DND-41 (cell line): ENCODE data around the gene HM13.
"Not testable (repeated sequence)": the region's sequence is repeated elsewhere in the genome, so short reads cannot be mapped to it uniquely, and the experiment has no call there.

Source experiments
- EZH2 ChIP-seq: IDR thresholded peaks from 3 replicates; pipeline ENCODE4 v1.6.1; 2012; ENCODE audit warnings: borderline replicate concordance, low read depth, mild to moderate bottlenecking, moderate library complexity, low read length, inconsistent platforms; ENCODE audit not compliant: severe bottlenecking
- TF ChIP-seq, protein P1 (sequence below): IDR thresholded peaks from 2 replicates; pipeline ENCODE4 v1.5.1; 2012; ENCODE audit warnings: borderline replicate concordance, low read length, moderate library complexity, mild to moderate bottlenecking; ENCODE audit not compliant: poor library complexity, severe bottlenecking; ENCODE audit errors: extremely low read depth

- TF ChIP-seq, protein P1, sequence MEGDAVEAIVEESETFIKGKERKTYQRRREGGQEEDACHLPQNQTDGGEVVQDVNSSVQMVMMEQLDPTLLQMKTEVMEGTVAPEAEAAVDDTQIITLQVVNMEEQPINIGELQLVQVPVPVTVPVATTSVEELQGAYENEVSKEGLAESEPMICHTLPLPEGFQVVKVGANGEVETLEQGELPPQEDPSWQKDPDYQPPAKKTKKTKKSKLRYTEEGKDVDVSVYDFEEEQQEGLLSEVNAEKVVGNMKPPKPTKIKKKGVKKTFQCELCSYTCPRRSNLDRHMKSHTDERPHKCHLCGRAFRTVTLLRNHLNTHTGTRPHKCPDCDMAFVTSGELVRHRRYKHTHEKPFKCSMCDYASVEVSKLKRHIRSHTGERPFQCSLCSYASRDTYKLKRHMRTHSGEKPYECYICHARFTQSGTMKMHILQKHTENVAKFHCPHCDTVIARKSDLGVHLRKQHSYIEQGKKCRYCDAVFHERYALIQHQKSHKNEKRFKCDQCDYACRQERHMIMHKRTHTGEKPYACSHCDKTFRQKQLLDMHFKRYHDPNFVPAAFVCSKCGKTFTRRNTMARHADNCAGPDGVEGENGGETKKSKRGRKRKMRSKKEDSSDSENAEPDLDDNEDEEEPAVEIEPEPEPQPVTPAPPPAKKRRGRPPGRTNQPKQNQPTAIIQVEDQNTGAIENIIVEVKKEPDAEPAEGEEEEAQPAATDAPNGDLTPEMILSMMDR = not testable (repeated sequence)
- TF ChIP-seq EZH2 = not testable (repeated sequence)
Measured at GRCh38 chr20:31521267-31521666, 7.0 kb downstream of the HM13 start.
